ENCODE data around the gene TMUB1.

TMUB1 gene

DNA sequence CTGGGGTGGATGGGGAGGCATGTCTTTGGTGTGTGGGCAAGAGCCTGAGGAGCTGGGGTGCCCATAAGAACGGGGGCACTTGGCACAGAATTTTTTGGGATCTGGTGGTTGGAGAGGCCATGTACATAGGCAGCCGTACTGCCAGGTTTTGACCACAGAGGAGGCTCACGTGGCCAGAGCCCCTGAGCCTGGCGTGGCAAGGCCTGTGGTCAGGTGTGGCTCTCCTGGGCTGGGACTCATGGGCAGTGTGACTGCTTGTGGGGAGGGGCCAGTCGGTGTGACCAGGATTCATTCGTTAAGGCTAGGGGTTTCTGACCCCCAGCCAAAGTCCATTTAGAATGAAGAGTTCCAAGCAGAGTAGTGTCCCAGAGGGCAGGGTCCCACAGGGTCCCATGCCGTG lies 41.2 kb upstream of the TMUB1 start:
- no peak overlapping the region for H3K4me3 Mint-ChIP-seq
- H3K27ac Mint-ChIP-seq: no peak overlapping the region
- H3K36me3 Mint-ChIP-seq (ENCODE audit: low read depth): peaks cover 5% of the 10 kb centered on the region
- H3K4me1 Mint-ChIP-seq: no peaks in the 10 kb centered on the region
- no peak for ATAC-seq
- no peak for DNase-seq
- H3K27me3 Mint-ChIP-seq: no peaks in the 10 kb centered on the region
- no peaks in the 10 kb centered on the region for H3K9me3 Mint-ChIP-seq

DNA sequence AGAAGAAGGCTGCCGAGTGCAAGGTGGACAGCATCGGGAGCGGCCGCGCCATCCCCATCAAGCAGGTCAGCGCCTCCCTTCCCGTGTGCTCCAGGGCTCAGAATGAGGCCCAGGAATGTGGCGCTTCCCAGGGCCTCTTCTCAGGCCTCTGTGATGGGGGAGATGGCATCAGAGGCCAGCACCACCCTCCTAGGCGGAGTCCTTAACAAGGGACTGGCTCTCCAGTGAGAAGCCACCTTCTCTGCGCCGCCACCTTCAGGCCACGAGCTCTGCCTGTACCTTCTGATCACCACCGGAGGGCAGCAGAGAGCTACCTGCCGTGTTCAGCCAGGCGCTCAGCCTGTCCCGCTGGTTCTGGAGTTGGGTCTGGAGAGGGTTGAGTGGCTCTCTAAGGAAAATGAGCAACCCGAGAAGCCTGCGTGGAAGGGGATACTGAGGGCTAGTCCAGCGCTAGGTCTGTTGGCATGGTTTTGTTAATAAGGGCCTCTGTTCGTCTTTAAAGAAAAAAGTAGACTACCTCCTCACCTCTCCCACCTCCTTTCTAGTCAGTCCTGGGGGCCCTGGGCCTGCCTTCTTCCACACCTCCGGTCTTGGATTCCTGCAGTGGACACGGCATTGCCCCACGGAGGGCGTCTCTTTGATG lies 40.6 kb upstream of the TMUB1 start:
- H3K4me1 Mint-ChIP-seq: no peaks in the 10 kb centered on the region
- DNase-seq: peak; percentile 86
- H3K27me3 Mint-ChIP-seq: no peaks in the 10 kb centered on the region
- no peak overlapping the region for H3K27ac Mint-ChIP-seq
- no peaks in the 10 kb centered on the region for H3K9me3 Mint-ChIP-seq
- ATAC-seq: peak; percentile 84
- peaks cover 8% of the 10 kb centered on the region for H3K36me3 Mint-ChIP-seq (ENCODE audit: low read depth)
- H3K4me3 Mint-ChIP-seq: no peak overlapping the region

DNA sequence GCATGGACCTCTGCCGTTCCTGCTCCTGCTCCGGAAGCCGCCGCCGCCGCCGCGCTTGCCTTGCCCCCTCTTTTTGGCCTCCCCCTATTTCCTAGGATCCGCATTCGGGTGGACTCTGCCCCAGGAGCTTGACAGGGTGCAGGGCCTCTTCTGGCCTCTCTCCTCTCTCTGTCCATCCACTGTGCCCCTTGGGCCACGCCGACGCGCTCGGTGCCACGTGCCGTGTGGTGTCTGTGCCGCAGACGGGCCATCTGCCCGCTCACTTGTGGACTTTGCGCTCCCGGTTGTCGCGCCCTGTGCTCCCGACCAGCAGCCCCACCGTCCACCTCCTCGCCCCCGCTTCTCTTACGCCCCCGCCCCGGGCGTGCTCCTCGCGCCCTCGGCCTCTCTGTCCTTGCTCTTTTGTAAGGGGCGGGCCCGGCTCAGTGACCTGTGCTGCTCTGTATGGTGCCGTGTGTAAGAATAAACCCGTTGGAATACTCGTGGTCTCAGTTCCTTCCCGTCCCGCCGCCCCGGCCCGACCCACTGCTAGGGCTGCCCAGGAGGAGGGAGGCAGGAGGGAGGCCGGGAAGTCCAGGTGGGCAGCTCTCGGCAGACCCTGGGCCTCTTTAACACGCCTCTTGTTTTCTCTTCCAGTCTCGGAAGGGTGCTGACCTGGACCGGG lies 40.0 kb upstream of the TMUB1 start:
- Mint-ChIP-seq H3K27ac (no peak overlapping the region), H3K4me1 (no peaks in the 10 kb centered on the region), H3K36me3 (ENCODE audit: low read depth) (peaks cover 5% of the 10 kb centered on the region), H3K9me3 (no peaks in the 10 kb centered on the region), H3K27me3 (no peaks in the 10 kb centered on the region), H3K4me3 (no peak overlapping the region)
- DNase-seq (no peak), ATAC-seq (no peak)

DNA sequence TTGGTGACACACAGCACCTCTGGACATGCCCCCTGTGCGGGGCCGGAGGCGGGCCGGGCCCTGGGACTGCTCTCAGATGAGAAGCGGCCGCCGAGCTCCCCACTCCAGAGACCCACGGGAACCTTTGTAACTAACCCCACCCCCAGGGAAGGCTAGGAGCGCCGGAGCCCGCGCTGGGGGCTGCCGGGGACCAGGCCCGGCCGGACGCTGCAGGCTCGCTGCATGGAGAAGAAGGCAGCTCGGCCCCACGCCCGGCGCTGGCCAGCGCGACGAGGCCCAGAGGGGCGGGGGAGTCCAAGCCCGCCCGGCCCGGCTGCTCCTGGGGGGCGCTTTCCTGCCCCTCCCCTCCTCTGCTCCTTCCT lies 39.5 kb upstream of the TMUB1 start:
- H3K9me3 Mint-ChIP-seq: no peaks in the 10 kb centered on the region
- H3K27me3 Mint-ChIP-seq: no peaks in the 10 kb centered on the region
- H3K27ac Mint-ChIP-seq: no peak overlapping the region
- H3K36me3 Mint-ChIP-seq (ENCODE audit: low read depth): peaks cover 5% of the 10 kb centered on the region
- ATAC-seq (no peak), DNase-seq (no peak)
- no peak overlapping the region for H3K4me3 Mint-ChIP-seq
- H3K4me1 Mint-ChIP-seq: no peaks in the 10 kb centered on the region

DNA sequence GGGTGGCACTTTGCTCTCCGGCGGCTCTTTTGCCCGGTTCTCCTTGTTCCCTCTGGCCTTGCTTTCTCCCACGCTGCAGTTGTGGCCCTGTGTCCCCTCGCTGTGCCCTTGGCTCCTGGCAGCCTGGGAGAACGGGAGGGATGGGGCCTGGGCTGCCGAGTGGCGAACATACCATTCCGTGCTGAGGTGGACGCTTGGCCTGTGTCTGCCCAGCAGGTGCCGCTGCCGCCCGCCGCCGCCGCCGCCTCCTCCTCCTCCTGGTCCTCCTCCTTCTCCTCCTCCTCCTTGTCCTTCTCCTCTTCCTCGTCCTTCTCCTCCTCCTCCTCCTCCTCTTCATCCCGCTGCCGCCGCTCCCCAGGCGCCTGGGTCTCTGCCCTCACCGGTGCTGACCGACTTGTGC lies 39.0 kb upstream of the TMUB1 start:
- H3K4me1 Mint-ChIP-seq: no peaks in the 10 kb centered on the region
- no peaks in the 10 kb centered on the region for H3K9me3 Mint-ChIP-seq
- no peak overlapping the region for H3K27ac Mint-ChIP-seq
- ATAC-seq (no peak), DNase-seq (no peak)
- H3K36me3 Mint-ChIP-seq (ENCODE audit: low read depth): peaks cover 5% of the 10 kb centered on the region
- H3K27me3 Mint-ChIP-seq: no peaks in the 10 kb centered on the region
- no peak overlapping the region for H3K4me3 Mint-ChIP-seq

DNA sequence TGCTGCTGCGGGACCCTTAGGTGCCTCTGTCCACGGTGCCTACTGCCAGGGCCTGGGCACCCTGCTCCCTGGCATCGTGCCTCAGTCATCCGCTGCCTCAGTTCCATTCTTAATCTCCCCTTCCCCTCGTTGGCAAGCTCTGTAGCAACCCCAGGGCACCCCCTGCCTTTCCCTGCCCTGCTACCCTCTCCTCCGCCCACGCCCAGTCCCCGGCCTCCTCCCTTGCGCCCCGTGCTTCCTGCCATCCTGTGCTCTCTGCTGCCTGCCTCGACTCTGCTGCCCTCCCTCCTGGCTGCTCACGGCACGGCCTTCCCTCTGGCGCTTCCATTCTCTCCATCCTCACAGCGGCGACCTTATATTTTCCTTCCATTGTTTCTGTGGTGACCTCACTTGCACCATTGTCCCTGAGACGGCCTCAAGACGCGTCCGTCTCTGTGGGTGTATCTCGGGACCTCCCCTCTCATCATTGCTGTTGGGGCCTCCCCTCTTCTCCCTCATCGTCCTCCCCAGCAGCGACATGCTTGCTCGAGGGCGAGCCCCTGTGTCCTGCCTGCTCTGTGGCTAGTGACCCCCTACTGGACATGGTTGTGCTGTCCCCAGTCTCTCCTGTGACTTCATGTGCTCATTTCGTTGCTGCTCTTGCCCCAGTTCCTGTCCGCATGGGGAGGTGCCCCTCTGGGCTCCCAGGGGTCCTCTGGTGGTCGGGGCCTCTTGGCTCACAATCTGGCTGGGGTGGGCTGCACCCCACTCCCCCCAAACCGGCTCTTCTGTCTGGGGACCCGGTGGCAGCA lies 38.3 kb upstream of the TMUB1 start:
- Mint-ChIP-seq H3K27me3 (no peaks in the 10 kb centered on the region), H3K4me1 (no peaks in the 10 kb centered on the region), H3K4me3 (no peak overlapping the region), H3K9me3 (no peaks in the 10 kb centered on the region), H3K36me3 (ENCODE audit: low read depth) (peaks cover 5% of the 10 kb centered on the region), H3K27ac (no peak overlapping the region)
- ATAC-seq: no peak
- DNase-seq: no peak

DNA sequence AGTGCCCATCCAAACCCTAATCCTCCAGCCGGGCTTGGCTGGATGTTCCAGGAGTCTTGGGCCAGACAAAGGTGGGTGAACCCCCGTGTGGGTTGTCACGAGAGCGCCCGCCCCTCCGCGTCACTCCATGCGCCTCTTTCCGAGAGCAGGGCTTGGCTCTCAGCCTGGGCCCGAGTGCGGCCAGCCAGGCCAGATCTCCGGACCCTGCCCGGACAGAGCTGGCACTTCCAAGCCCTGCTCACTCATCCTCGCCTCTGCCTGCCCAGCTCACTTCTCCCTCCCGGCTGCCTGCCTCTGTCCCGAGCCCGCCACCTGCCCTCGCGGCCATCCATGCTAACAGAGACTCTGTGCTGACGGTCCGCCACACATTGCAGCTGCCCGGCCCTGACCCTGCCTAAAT lies 37.6 kb upstream of the TMUB1 start:
- H3K27me3 Mint-ChIP-seq: peaks cover under 1% of the 10 kb centered on the region
- peaks cover 5% of the 10 kb centered on the region for H3K36me3 Mint-ChIP-seq (ENCODE audit: low read depth)
- H3K4me1 Mint-ChIP-seq: no peaks in the 10 kb centered on the region
- DNase-seq (no peak), ATAC-seq (no peak)
- H3K4me3 Mint-ChIP-seq: no peak overlapping the region
- no peaks in the 10 kb centered on the region for H3K9me3 Mint-ChIP-seq
- H3K27ac Mint-ChIP-seq: no peak overlapping the region

DNA sequence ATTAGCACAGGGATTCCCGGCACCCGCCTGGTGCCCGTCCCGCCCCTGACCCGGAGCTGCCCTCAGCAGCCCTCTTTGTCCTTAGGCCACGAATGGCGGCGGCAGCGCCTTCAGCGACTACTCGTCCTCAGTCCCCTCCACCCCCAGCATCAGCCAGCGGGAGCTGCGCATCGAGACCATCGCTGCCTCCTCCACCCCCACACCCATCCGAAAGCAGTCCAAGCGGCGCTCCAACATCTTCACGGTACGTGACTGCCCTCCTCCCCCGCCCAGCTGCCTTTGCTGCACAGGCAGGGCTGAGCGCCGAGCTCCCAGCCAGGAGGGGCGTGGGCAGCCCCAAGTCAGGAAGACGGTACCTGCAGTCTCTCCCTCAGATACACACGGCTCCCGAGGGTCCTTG lies 36.6 kb upstream of the TMUB1 start:
- no peaks in the 10 kb centered on the region for H3K9me3 Mint-ChIP-seq
- no peak for DNase-seq
- H3K36me3 Mint-ChIP-seq (ENCODE audit: low read depth): peaks cover 5% of the 10 kb centered on the region
- no peaks in the 10 kb centered on the region for H3K4me1 Mint-ChIP-seq
- no peak overlapping the region for H3K27ac Mint-ChIP-seq
- H3K27me3 Mint-ChIP-seq: peaks cover 3% of the 10 kb centered on the region
- ATAC-seq: no peak
- H3K4me3 Mint-ChIP-seq: no peak overlapping the region

DNA sequence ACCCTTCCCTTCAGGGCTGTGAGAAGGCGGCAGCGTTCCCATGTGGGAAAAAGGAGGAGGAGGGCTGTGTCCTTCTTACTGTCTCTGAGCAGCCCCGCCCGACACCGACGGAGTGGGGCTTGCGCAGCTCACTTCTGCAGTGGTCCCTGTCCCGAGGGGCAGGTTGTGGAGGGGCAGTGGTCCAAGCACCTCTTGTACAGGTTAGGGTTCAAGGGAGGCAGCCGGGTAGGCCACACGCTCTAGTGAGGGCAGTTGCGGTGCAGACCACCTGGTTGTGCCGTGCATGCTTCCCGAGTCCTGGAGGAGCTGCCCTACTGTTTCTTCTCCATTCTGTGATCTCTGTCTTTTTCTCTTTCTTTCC lies 35.7 kb upstream of the TMUB1 start:
- peaks cover 5% of the 10 kb centered on the region for H3K36me3 Mint-ChIP-seq (ENCODE audit: low read depth)
- no peak for ATAC-seq
- no peak overlapping the region for H3K4me3 Mint-ChIP-seq

DNA sequence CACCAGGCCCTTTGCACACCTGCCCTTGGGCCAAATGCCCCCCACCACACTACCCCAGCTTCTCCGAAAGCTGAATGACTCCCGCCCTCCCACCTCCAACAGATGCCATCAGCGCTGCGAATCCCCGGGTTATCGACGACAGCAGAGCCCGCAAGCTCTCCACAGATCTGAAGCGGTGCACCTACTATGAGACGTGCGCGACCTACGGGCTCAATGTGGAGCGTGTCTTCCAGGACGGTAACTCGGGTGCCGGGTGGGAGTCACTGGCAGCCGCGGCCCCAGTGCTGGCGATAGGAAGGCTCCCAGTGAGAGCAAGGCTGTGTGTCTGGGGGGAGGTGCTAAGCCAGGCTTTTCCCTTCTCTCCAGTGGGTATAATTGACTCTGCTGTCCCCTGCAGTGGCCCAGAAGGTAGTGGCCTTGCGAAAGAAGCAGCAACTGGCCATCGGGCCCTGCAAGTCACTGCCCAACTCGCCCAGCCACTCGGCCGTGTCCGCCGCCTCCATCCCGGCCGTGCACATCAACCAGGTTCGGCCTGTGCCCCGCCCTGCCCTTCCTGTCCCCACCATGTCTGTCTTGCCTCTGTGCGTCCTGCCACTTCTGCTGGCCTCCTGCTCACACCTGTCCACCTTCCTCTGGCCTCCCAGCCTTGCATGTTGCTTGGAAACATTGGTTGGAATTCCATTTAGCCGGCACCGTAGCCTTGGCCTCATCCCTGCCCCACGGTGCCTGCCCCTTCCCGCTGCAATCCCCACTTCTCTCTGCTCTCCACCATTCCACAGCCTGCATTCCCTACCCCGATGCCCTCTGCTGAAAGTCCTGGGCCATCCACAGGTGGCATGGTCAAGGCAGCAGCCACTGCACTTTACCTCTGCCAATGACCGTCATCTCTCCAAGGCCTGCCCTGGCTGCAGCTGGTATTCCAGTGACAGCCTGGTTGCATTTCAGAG lies 35.1 kb upstream of the TMUB1 start:
- H3K36me3 Mint-ChIP-seq (ENCODE audit: low read depth): peaks cover 2% of the 10 kb centered on the region
- ATAC-seq (no peak), DNase-seq (no peak)
- H3K27ac Mint-ChIP-seq: no peak overlapping the region
- no peak overlapping the region for H3K4me3 Mint-ChIP-seq
- peaks cover 4% of the 10 kb centered on the region for H3K4me1 Mint-ChIP-seq
- H3K27me3 Mint-ChIP-seq: peaks cover 3% of the 10 kb centered on the region
- no peaks in the 10 kb centered on the region for H3K9me3 Mint-ChIP-seq

More for the DNA sequence above, 35.7 kb upstream of the TMUB1 start:
- Mint-ChIP-seq H3K4me1 (peaks cover 1% of the 10 kb centered on the region), H3K27me3 (peaks cover 3% of the 10 kb centered on the region), H3K9me3 (no peaks in the 10 kb centered on the region), H3K27ac (no peak overlapping the region)
- DNase-seq: no peak

DNA sequence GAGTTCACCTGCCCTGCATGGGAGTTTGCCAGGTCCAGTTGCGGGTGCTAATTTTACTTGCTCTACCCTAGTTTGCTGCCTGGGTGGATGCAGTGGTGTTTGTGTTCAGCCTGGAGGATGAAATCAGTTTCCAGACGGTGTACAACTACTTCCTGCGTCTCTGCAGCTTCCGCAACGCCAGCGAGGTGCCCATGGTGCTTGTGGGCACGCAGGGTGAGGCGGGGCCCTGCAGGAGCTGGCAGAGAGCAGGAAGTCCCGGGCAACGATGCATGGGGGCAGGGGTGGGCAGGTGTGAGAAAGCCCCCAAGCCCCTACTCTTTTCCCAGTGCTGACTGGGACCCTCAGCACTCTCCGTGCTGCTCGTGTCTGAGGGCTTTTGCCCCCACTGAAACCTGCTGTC lies 34.3 kb upstream of the TMUB1 start:
- Mint-ChIP-seq H3K9me3 (no peaks in the 10 kb centered on the region), H3K36me3 (ENCODE audit: low read depth) (peaks cover 2% of the 10 kb centered on the region), H3K27ac (no peak overlapping the region), H3K27me3 (peaks cover 9% of the 10 kb centered on the region), H3K4me1 (peaks cover 4% of the 10 kb centered on the region), H3K4me3 (no peak overlapping the region)
- ATAC-seq (no peak), DNase-seq (no peak)

DNA sequence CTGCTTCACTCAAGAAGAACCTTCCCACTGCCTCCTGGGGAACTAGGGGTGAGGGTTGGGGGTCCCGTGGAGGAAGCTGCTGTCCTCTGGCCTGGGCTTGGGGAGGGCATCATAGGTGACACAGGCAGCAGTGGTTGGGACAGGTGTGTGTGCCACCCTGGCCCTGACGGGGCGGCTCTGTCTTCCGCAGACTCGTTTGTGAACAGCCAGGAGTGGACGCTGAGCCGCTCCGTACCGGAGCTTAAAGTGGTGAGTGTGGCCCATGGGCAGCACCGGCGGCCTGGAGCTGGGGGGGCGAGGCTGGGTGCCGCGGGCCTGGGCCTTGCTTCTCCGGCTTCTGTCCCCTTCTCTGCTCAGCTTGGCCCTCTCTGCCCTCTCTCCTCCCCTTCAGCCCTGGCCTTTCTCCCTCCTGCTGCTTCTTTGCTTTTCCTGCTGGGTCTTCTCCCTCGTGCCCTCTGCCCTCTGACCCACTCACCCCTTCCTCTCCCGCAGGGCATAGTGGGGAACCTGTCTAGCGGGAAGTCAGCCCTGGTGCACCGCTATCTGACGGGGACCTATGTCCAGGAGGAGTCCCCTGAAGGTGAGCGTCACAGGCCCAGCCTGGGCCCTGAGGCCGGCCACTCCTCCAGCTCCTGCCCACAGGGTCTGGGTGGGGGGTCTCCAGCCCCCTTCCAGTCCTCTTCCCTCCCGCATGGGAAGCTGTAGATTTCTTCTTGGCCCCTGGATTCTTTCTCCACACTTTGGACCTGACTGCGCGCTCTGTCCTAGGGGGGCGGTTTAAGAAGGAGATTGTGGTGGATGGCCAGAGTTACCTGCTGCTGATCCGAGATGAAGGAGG lies 33.5 kb upstream of the TMUB1 start:
- ATAC-seq (no peak), DNase-seq (no peak)
- Mint-ChIP-seq H3K27ac (no peak overlapping the region), H3K27me3 (peaks cover 9% of the 10 kb centered on the region), H3K4me3 (no peak overlapping the region), H3K9me3 (no peaks in the 10 kb centered on the region), H3K4me1 (peaks cover 4% of the 10 kb centered on the region), H3K36me3 (ENCODE audit: low read depth) (peaks cover 2% of the 10 kb centered on the region)

DNA sequence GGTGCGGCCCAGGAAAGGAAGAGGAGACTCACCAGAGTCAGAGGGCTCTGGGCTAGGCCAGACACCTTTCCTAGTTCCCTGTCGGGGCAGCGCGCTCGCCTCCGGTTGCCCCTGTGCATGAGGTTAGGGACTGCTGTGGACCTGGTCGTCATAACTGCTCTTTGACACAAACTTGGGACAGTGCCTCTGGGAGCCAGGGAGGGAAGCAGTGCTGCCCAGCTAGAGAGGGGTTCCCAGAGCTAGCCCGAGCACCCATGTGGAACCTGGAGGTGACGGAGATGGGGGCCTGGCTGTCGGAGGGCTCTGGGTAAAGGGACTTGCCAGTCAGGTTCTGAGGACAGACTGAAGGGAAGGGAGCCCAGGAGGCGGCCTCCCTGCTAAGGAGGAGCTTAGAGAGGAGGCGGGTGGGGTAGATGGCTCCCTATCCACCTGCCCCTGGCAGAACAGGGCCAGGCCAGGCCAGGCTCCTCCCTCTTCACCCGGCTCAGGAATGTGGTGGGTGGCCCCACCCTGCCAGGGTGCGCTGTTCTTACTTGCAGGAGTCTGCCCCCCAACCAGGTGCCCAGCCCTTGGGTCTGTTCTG lies 32.6 kb upstream of the TMUB1 start:
- DNase-seq (no peak), ATAC-seq (no peak)
- Mint-ChIP-seq H3K4me3 (peak overlapping the region; percentile 11), H3K27ac (no peak overlapping the region), H3K9me3 (no peaks in the 10 kb centered on the region), H3K27me3 (peaks cover 9% of the 10 kb centered on the region), H3K36me3 (ENCODE audit: low read depth) (peaks cover 2% of the 10 kb centered on the region), H3K4me1 (peaks cover 4% of the 10 kb centered on the region)
